IMR-90 (cell line): ENCODE results near the gene CACNA2D1. TPM values are rescaled to one million over a fixed set of nuclear protein-coding genes. Genes with fewer than 3 reads are reported as not detected.

ENCODE experiments used
- ATAC-seq: fragments of 200-7000 bp; cut with Tn5 transposase; 2 replicates; pipeline ENCODE4 v1.9.1; 2020; ENCODE audit warnings: low read depth, mild to moderate bottlenecking, moderate library complexity
- BruUV-seq: library from RNA; stranded (reverse); fragments of 400-500 nt; replicated peaks from 2 replicates; lab custom pipeline; 2021; lab: Mats Ljungman, UMichigan
- CTCF ChIA-PET: fragments of 300-600 bp; formaldehyde crosslinking; extraction: SDS; loops from one replicate; lab custom pipeline; 2021; ENCODE audit warnings: antibody characterized with exemption; lab: Yijun Ruan, JAX
- POLR2A ChIA-PET: fragments of 300-600 bp; sonication (Branson Sonifier 250); formaldehyde crosslinking; loops from one replicate; lab custom pipeline; 2022; ENCODE audit warnings: antibody characterized with exemption; ENCODE audit not compliant: unreplicated experiment; lab: Charles Lee
- DNase-seq: peaks from one replicate; pipeline ENCODE4 v3.0.0; 2013
- H2AFZ ChIP-seq: replicated peaks from 2 replicates; pipeline ENCODE3; 2013; ENCODE audit warnings: low read length, mild to moderate bottlenecking; ENCODE audit not compliant: poor library complexity
- H2AK5ac ChIP-seq: 2 replicates; pipeline ENCODE4 v1.6.1; 2013; ENCODE audit warnings: low read depth, low read length, inconsistent platforms
- H2AK9ac ChIP-seq: replicated peaks from 2 replicates; pipeline ENCODE3; 2013; ENCODE audit warnings: mild to moderate bottlenecking, low read depth, low read length, moderate library complexity; ENCODE audit not compliant: poor library complexity
- H2BK120ac ChIP-seq: 2 replicates; pipeline ENCODE4 v1.6.1; 2013; ENCODE audit warnings: low read depth, low read length, inconsistent platforms
- H2BK15ac ChIP-seq: 3 replicates; pipeline ENCODE4 v1.6.1; 2013; ENCODE audit warnings: low read depth, low read length, inconsistent platforms
- H2BK20ac ChIP-seq: 2 replicates; pipeline ENCODE4 v1.6.1; 2013; ENCODE audit warnings: low read depth, mild to moderate bottlenecking, inconsistent platforms, low read length, moderate library complexity
- H2BK5ac ChIP-seq: 2 replicates; pipeline ENCODE4 v1.6.1; 2013; ENCODE audit warnings: mild to moderate bottlenecking, low read depth, low read length, inconsistent platforms; ENCODE audit not compliant: poor library complexity, severe bottlenecking
- H3K14ac ChIP-seq: replicated peaks from 2 replicates; pipeline ENCODE4 v1.6.1; 2013; ENCODE audit warnings: low read depth, low read length, inconsistent platforms
- H3K18ac ChIP-seq: 2 replicates; pipeline ENCODE4 v1.6.1; 2013; ENCODE audit warnings: low read depth, low read length, control low read depth
- H3K23ac ChIP-seq: 2 replicates; pipeline ENCODE4 v1.6.1; 2013; ENCODE audit warnings: low read depth, low read length, inconsistent platforms
- H3K27ac ChIP-seq: 2 replicates; pipeline ENCODE4 v1.5.1; 2013; ENCODE audit warnings: mild to moderate bottlenecking, control low read depth, low read length; ENCODE audit not compliant: insufficient read depth
- H3K27me3 ChIP-seq: 2 replicates; pipeline ENCODE4 v1.6.1; 2013; ENCODE audit warnings: low read length; ENCODE audit not compliant: control insufficient read depth, insufficient read depth
- H3K36me3 ChIP-seq: 2 replicates; pipeline ENCODE4 v1.6.1; 2013; ENCODE audit warnings: low read length, mixed read lengths; ENCODE audit not compliant: control insufficient read depth, insufficient read depth
- H3K4ac ChIP-seq: 2 replicates; pipeline ENCODE4 v1.6.1; 2013; ENCODE audit warnings: low read depth, low read length, inconsistent platforms
- H3K4me1 ChIP-seq: 2 replicates; pipeline ENCODE4 v1.6.1; 2013; ENCODE audit warnings: low read length, mixed read lengths; ENCODE audit not compliant: control insufficient read depth, insufficient read depth
- H3K4me2 ChIP-seq: 2 replicates; pipeline ENCODE4 v1.6.1; 2013; ENCODE audit warnings: low read depth, mild to moderate bottlenecking, control low read depth, low read length, moderate library complexity
- H3K4me3 ChIP-seq: 2 replicates; pipeline ENCODE4 v1.5.1; 2013; ENCODE audit warnings: low read depth, mild to moderate bottlenecking, control low read depth, low read length, moderate library complexity; ENCODE audit not compliant: insufficient read depth
- H3K56ac ChIP-seq: 2 replicates; pipeline ENCODE4 v1.6.1; 2013; ENCODE audit warnings: low read length, inconsistent platforms; ENCODE audit not compliant: insufficient read depth; ENCODE audit errors: extremely low read depth
- H3K79me1 ChIP-seq, 2 experiments: 2 replicates each; pipeline ENCODE4 v1.6.1; 2013; ENCODE audit warnings: low read length in 2 of 2, inconsistent platforms in 1 of 2, low read depth in 1 of 2
- H3K9ac ChIP-seq: 2 replicates; pipeline ENCODE4 v1.6.1; 2013; ENCODE audit warnings: low read depth, low read length, control low read depth
- H3K9me1 ChIP-seq: 2 replicates; pipeline ENCODE4 v1.6.1; 2013; ENCODE audit warnings: low read length, inconsistent platforms; ENCODE audit not compliant: insufficient read depth
- H3K9me3 ChIP-seq: 2 replicates; pipeline ENCODE4 v1.6.1; 2013; ENCODE audit warnings: low read length; ENCODE audit not compliant: control insufficient read depth, insufficient read depth
- H4K20me1 ChIP-seq: 2 replicates; pipeline ENCODE4 v1.6.1; 2013; ENCODE audit warnings: low read length, inconsistent platforms; ENCODE audit not compliant: insufficient read depth
- H4K5ac ChIP-seq: 2 replicates; pipeline ENCODE4 v1.6.1; 2013; ENCODE audit warnings: mild to moderate bottlenecking, low read depth, low read length, control low read depth
- H4K8ac ChIP-seq, 2 experiments: 2 replicates each; pipeline ENCODE4 v1.6.1; 2013; ENCODE audit warnings: low read depth in 2 of 2, low read length in 2 of 2, control low read depth in 1 of 2, inconsistent platforms in 1 of 2
- H4K91ac ChIP-seq: 2 replicates; pipeline ENCODE4 v1.6.1; 2013; ENCODE audit warnings: low read depth, low read length, inconsistent platforms; ENCODE audit not compliant: insufficient read depth
- BHLHE40 ChIP-seq: fragments of 150-350 bp; IDR thresholded peaks from 2 replicates; pipeline ENCODE4 v1.6.1; 2016; ENCODE audit warnings: mild to moderate bottlenecking, low read depth, low read length
- CEBPB ChIP-seq: IDR thresholded peaks from 2 replicates; pipeline ENCODE4 v1.6.1; 2012; ENCODE audit warnings: low read depth, low read length, improper control_type of control experiment
- CHD1 ChIP-seq: IDR thresholded peaks from 2 replicates; pipeline ENCODE4 v1.6.1; 2012; ENCODE audit warnings: low read depth, low read length, improper control_type of control experiment
- CTCF ChIP-seq: conservative IDR thresholded peaks from 2 replicates; pipeline ENCODE4 v1.5.1; 2012; ENCODE audit warnings: mild to moderate bottlenecking, low read depth, low read length, improper control_type of control experiment
- ELK1 ChIP-seq: fragments of 150-350 bp; IDR thresholded peaks from 2 replicates; pipeline ENCODE4 v1.6.1; 2016; ENCODE audit warnings: low read depth, mild to moderate bottlenecking, low read length, moderate library complexity, borderline replicate concordance
- FOS ChIP-seq: fragments of 150-350 bp; IDR thresholded peaks from 2 replicates; pipeline ENCODE4 v1.6.1; 2016; ENCODE audit warnings: low read depth, low read length
- MAFK ChIP-seq: IDR thresholded peaks from 2 replicates; pipeline ENCODE4 v1.6.1; 2012; ENCODE audit warnings: low read depth, low read length, improper control_type of control experiment
- MAZ ChIP-seq: IDR thresholded peaks from 2 replicates; pipeline ENCODE4 v1.6.1; 2012; ENCODE audit warnings: low read depth, mild to moderate bottlenecking, low read length, improper control_type of control experiment, moderate library complexity, borderline replicate concordance
- MXI1 ChIP-seq: IDR thresholded peaks from 2 replicates; pipeline ENCODE4 v1.6.1; 2012; ENCODE audit warnings: low read depth, mild to moderate bottlenecking, low read length, moderate library complexity, borderline replicate concordance
- NFE2L2 ChIP-seq: fragments of 150-350 bp; IDR thresholded peaks from 2 replicates; pipeline ENCODE4 v1.6.1; 2016; ENCODE audit warnings: low read depth, mild to moderate bottlenecking, low read length
- POLR2A ChIP-seq: IDR thresholded peaks from 2 replicates; pipeline ENCODE4 v1.6.1; 2012; ENCODE audit warnings: mild to moderate bottlenecking, low read depth, low read length
- RAD21 ChIP-seq: IDR thresholded peaks from 2 replicates; pipeline ENCODE4 v1.6.1; 2012; ENCODE audit warnings: low read length, improper control_type of control experiment
- RCOR1 ChIP-seq: IDR thresholded peaks from 2 replicates; pipeline ENCODE4 v1.6.1; 2012; ENCODE audit warnings: mild to moderate bottlenecking, low read length, improper control_type of control experiment; ENCODE audit not compliant: insufficient replicate concordance
- RFX5 ChIP-seq: IDR thresholded peaks from 2 replicates; pipeline ENCODE4 v1.8.0; 2012; ENCODE audit warnings: low read depth, mild to moderate bottlenecking, low read length, moderate library complexity
- SMC3 ChIP-seq: fragments of 150-350 bp; IDR thresholded peaks from 2 replicates; pipeline ENCODE4 v1.6.1; 2016; ENCODE audit warnings: low read depth, mild to moderate bottlenecking, antibody characterized with exemption, low read length, moderate library complexity
- USF2 ChIP-seq: fragments of 150-350 bp; IDR thresholded peaks from 2 replicates; pipeline ENCODE4 v1.6.1; 2017; ENCODE audit warnings: mild to moderate bottlenecking, antibody characterized with exemption, low read length, low read depth
- WGBS, 2 experiments: methylation state at CpG; one replicate each; pipeline versions ENCODE4 v1.1.5 to v1.1.7; 2013; ENCODE audit warnings: missing lambda C conversion rate in 2 of 2; ENCODE audit not compliant: insufficient read length in 1 of 2; ENCODE audit errors: extremely low coverage in 2 of 2; 5-methylcytosine and 5-hydroxymethylcytosine counted together
- dilution Hi-C: fragments of 300-500 bp; cut with HindIII; formaldehyde crosslinking; loops from one replicate; pipeline ENCODE4 v1.14.3; 2018; ENCODE audit warnings: low sequenced_read_pairs; ENCODE audit not compliant: unreplicated experiment
- in situ Hi-C: fragments of 300-500 bp; cut with MboI; formaldehyde crosslinking; loops from 3 replicates; pipeline ENCODE4 v1.14.3; 2019; ENCODE audit warnings: low sequenced_read_pairs, inconsistent platforms, mixed read lengths
- intact Hi-C: fragments of 100-400 bp; cut with micrococcal nuclease; formaldehyde crosslinking; loops from 2 replicates; pipeline ENCODE4 v1.10.0; 2022
- polyA plus RNA-seq, 3 experiments: library from polyadenylated mRNA; depleted of rRNA; stranded (reverse); fragments of >200 nt; gene quantifications; 2 replicates each; pipeline ENCODE4 v1.2.3, GENCODE V29; 2012; ENCODE audit warnings: low replicate concordance in 1 of 3
- total RNA-seq: library from RNA; depleted of rRNA; stranded (reverse); fragments of >200 nt; gene quantifications from 2 replicates; pipeline ENCODE4 v1.2.3, GENCODE V29; 2012

CACNA2D1 gene
- total and polyA plus RNA-seq, 2 of the 4 experiments (the other 2 are of a cell fraction): 5.8 to 21.9 TPM

GRCh38 chr7:82433507-82433906 lies 10.1 kb downstream of the CACNA2D1 start:
- no peak overlapping the region for H3K4me2 ChIP-seq
- peaks cover 10% of the 10 kb centered on the region for H3K4me1 ChIP-seq
- H4K91ac ChIP-seq: no peak overlapping the region
- no peak overlapping the region for H3K27ac ChIP-seq
- no CpG with 5 or more reads among the region's 1 CpG for WGBS, 2 experiments
- BruUV-seq: no TSS peak
- H3K23ac ChIP-seq: no peak overlapping the region
- no peak overlapping the region for H3K18ac ChIP-seq
- CTCF ChIA-PET: interaction anchor here (0.6 kb wide), 1 partner anchor 98 kb away, joined by 4 read pairs; no protein-coding TSS in a partner anchor
- no peak overlapping the region for H3K4me3 ChIP-seq
- no peak overlapping the region for H3K4ac ChIP-seq
- H2BK120ac ChIP-seq: no peak overlapping the region
- no peaks in the 10 kb centered on the region for H3K9me3 ChIP-seq
- no peak overlapping the region for H2AK9ac ChIP-seq
- H3K56ac ChIP-seq: no peak overlapping the region
- H2BK5ac ChIP-seq: no peak overlapping the region
- H2AK5ac ChIP-seq: no peak overlapping the region
- no peak overlapping the region for H2BK20ac ChIP-seq
- TF ChIP-seq MAZ (no peak), RAD21 (no peak), RFX5 (no peak), POLR2A (no peak), RCOR1 (no peak), BHLHE40 (no peak), ELK1 (no peak), MXI1 (no peak), SMC3 (no peak), NFE2L2 (no peak), CHD1 (no peak), MAFK (no peak), CTCF (no peak), USF2 (no peak), CEBPB (no peak), FOS (no peak)
- no peak for DNase-seq
- in situ Hi-C loops: no loop called here
- no peak overlapping the region for H4K8ac ChIP-seq
- no peak overlapping the region for H2BK15ac ChIP-seq
- H3K79me1 ChIP-seq: peaks cover 16 to 32% of the 10 kb centered on the region in 2 experiments; a peak in 3 of 4 replicates
- H4K20me1 ChIP-seq: peaks cover 2% of the 10 kb centered on the region; the same call in 1 of the 2 replicates
- dilution Hi-C loops: no loop called here
- no peak overlapping the region for H3K9ac ChIP-seq
- H3K27me3 ChIP-seq: no peaks in the 10 kb centered on the region
- POLR2A ChIA-PET: no interaction called here
- no peaks in the 10 kb centered on the region for H3K36me3 ChIP-seq
- H2AFZ ChIP-seq: no peak overlapping the region
- ATAC-seq: no peak
- intact Hi-C loops: no loop called here
- H3K14ac ChIP-seq: no peak overlapping the region
- H4K5ac ChIP-seq: no peak overlapping the region
- H3K9me1 ChIP-seq: peaks cover 3% of the 10 kb centered on the region
